Measurements from ENCODE around the gene MYLK4. TPM values are rescaled to one million over a fixed set of nuclear protein-coding genes. Genes with fewer than 3 reads are reported as not detected.

Gene MYLK4
- total and polyA plus RNA-seq, 2 of the 13 experiments (the other 11 are each of a cell fraction or from before 2014, with no cell fraction given) = 0.26 to 0.29 TPM

DNA sequence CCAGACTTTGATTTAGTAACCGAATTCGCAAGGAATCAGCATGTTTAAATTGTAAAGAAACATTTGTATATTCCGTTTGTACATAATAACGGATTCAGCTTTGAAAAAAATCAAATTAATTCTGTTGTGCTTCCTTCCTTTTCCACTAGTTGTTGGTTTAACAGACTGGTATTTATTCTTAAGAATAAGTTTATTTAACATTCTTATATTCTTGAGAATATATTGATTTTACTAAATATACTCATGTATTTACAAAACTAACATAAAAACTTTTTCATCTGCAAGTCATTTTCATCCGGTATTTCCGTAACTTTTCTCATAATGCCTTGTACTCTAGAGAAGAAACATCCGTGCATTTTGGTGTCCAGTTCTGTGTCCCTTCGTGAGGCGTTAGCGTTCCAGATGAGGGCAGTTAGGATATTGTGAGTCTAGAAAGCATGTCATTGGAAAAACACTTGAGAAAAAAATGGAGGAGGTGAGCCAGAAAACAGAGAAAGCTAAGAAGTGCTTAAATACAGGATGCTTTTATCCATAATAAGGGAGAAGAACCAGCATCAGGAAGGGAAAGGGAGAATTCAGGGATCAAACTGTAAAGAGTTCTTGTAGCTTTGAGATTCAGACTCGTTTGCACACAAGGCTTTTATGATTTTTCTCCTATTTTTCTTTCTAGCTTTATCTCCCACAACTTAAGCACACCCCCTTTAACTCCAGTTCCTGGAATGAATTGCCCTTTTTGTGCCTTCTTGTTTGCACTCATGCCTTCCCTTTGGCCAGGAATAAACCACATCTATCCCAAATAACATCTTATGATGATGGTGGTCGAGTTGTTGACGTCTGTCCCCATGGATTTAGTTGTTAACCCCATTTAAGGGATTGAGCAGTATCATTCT lies 16.3 kb upstream of the MYLK4 start:
- Histone ChIP-seq H3K36me3 (replicated peaks in 1 of 2; ENCODE audit: control insufficient read depth in 1 of 2, insufficient read depth in 2 of 2, low read length in 2 of 2) (peaks cover 3 to 27% of the 10 kb centered on the region in 2 experiments), H4K20me1 (ENCODE audit: insufficient read depth, low read length) (peaks cover 47% of the 10 kb centered on the region), H3K27ac (ENCODE audit: extremely low read length, insufficient read depth, low read length) (peak overlapping the region; percentile 89), H3K9me3 (ENCODE audit: low read length) (no peaks in the 10 kb centered on the region), H3K79me2 (ENCODE audit: insufficient read depth, low read length) (peaks cover 63% of the 10 kb centered on the region), H3K4me1 (ENCODE audit: insufficient read depth, low read length) (peaks cover 58% of the 10 kb centered on the region), H3K4me3 (replicated peaks in 1 of 3; ENCODE audit: insufficient read depth in 1 of 3, low read depth in 2 of 3, low read length in 3 of 3) (peak overlapping the region; percentile 77 to 95 (median 85)), H3K4me2 (ENCODE audit: low read depth, low read length) (peak overlapping the region; percentile 95), H3K27me3 (ENCODE audit: control insufficient read depth in 1 of 2, insufficient read depth in 2 of 2, low read length in 2 of 2) (no peaks in the 10 kb centered on the region; a peak in 2 of 5 replicates), H2AFZ (ENCODE audit: low read length) (no peak overlapping the region), H3K9ac (ENCODE audit: insufficient read depth, low read depth, low read length) (peak overlapping the region; percentile 91)
- ATAC-seq (no peak), FAIRE-seq (no peak), DNase-seq (ENCODE audit: low spot score) (no peak)
- BruUV-seq (replicated peaks) = TSS peak; percentile 43
- intact Hi-C loops (cut with micrococcal nuclease; ENCODE audit: unreplicated experiment) (no loop called here), in situ Hi-C loops (cut with HindIII; ENCODE audit: extremely low pct_ligation_motif_present, low pct_unique_long_range_greater_than_20kb) (no loop called here)
- 2% methylated on average over 13 of the region's 13 CpGs for WGBS (ENCODE audit: low lambda C conversion rate)
- CTCF ChIA-PET (ENCODE audit: low intra/inter-chr PET ratio, low total read pairs) = no interaction called here
- POLR2A ChIA-PET = interaction anchor here (1.4 to 2.3 kb wide), 4 partner anchors 17 to 297 kb away, joined by 3 to 36 read pairs (median 6); partner anchors contain the start of gene SERPINB1
- TF ChIP-seq ZSCAN12 (CRISPR knock-in tag; IDR thresholded peaks at IDR 0.05) = no peak
- TF ChIP-seq CTCF (CRISPR knock-in tag; IDR thresholded peaks at IDR 0.05) = no peak
- TF ChIP-seq HDAC2 (CRISPR knock-in tag; IDR thresholded peaks at IDR 0.05) = no peak
- TF ChIP-seq IRF1 (CRISPR knock-in tag; IDR thresholded peaks at IDR 0.05; ENCODE audit: low read depth) = no peak
- TF ChIP-seq, protein P1, sequence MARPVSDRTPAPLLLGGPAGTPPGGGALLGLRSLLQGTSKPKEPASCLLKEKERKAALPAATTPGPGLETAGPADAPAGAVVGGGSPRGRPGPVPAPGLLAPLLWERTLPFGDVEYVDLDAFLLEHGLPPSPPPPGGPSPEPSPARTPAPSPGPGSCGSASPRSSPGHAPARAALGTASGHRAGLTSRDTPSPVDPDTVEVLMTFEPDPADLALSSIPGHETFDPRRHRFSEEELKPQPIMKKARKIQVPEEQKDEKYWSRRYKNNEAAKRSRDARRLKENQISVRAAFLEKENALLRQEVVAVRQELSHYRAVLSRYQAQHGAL (CRISPR knock-in tag; IDR thresholded peaks at IDR 0.05; ENCODE audit: not compliant biosample characterization) = no peak
- peak; percentile 15; the same call in 1 of the 2 replicates for TF ChIP-seq ZNF414 (CRISPR knock-in tag; IDR thresholded peaks at IDR 0.05)
- no peak for TF ChIP-seq PLRG1 (conservative IDR thresholded peaks at IDR 0.05)
- TF ChIP-seq SALL1 (CRISPR knock-in tag; IDR thresholded peaks at IDR 0.05) = no peak
- no peak for TF ChIP-seq HBP1 (CRISPR knock-in tag; IDR thresholded peaks at IDR 0.05; ENCODE audit: low read depth)
- TF ChIP-seq TRIM24 (CRISPR knock-in tag; IDR thresholded peaks at IDR 0.05) = no peak
- no peak for TF ChIP-seq ZNF589 (CRISPR knock-in tag; conservative IDR thresholded peaks at IDR 0.05)
- 0 out of 2 replicates have a peak, but pooled peaks have one; percentile 12 for TF ChIP-seq SNAI1 (CRISPR knock-in tag; IDR thresholded peaks at IDR 0.05; ENCODE audit: borderline replicate concordance)
- no peak for TF ChIP-seq PHF5A (CRISPR knock-in tag; IDR thresholded peaks at IDR 0.05; ENCODE audit: low read depth, unreplicated experiment)
- peak; percentile 41 for TF ChIP-seq HNRNPK (IDR thresholded peaks at IDR 0.05; ENCODE audit: low read depth, low read length, poor library complexity, severe bottlenecking)
- TF ChIP-seq NCOR1 (IDR thresholded peaks at IDR 0.05; ENCODE audit: borderline replicate concordance, low read length) = no peak
- TF ChIP-seq ZSCAN25 (CRISPR knock-in tag; IDR thresholded peaks at IDR 0.05) = no peak
- no peak for TF ChIP-seq ZNF383 (CRISPR knock-in tag; IDR thresholded peaks at IDR 0.05; ENCODE audit: borderline replicate concordance)
- no peak for TF ChIP-seq ISL2 (CRISPR knock-in tag; IDR thresholded peaks at IDR 0.05)

All from HepG2 (cell line).